ENCODE data around the gene SFXN3.

- no peak for TF ChIP-seq POLR2A (IDR thresholded peaks at IDR 0.05; ENCODE audit: low read length)
- no peak for TF ChIP-seq GATA1 (IDR thresholded peaks at IDR 0.05; ENCODE audit: low read depth, low read length)
Observed at GRCh38 chr10:101007915-101008822, 22.9 kb upstream of the SFXN3 start.
